ENCODE measurements around the gene FMNL3. TPM values are rescaled to one million over a fixed set of nuclear protein-coding genes. Genes with fewer than 3 reads are reported as not detected.
A peak's percentile ranks its signal among the peaks of the same experiment; 100 is the strongest.

Gene FMNL3
- total RNA-seq, 2 donors from 2014 or later: 2.9 to 8.0 TPM

- ATAC-seq (no peak), DNase-seq (no peak)
- intact Hi-C loops (cut with DNase I, micrococcal nuclease): loop anchor here in 1 of 2 donors (5.0 kb wide), 1 partner anchor 122 kb away; the partner anchor contains the start of gene MCRS1
Measured at GRCh38 chr12:49689785-49690184, 17.4 kb downstream of the FMNL3 start.

DNA sequence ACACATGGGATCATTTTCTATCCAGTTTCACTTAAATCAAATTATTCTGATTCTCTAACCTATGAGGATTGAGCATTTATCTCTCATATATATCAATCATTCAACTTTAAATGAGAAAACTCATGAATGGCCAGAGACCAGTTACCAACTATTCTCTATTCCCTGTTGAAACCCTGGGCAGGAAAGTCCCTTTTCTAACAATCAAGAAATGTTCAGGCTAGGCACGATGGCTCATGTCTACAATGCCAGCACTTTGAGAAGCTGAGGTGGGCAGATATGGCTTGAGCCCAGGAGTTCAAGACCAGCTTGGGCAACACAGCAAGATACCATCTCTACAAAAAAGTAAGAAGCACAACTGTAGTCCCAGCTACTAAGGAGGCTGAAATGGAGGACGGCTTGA lies 18.0 kb downstream of the FMNL3 start:
- ATAC-seq (no peak), DNase-seq (no peak)
- intact Hi-C loops (cut with DNase I, micrococcal nuclease): no loop called here

GRCh38 chr12:49687941-49688340 lies 19.3 kb downstream of the FMNL3 start:
- ATAC-seq: no peak
- intact Hi-C loops (cut with DNase I, micrococcal nuclease): no loop called here
- DNase-seq: no peak

- DNase-seq (no peak), ATAC-seq (no peak)
- intact Hi-C loops (cut with DNase I, micrococcal nuclease): no loop called here
Measured at GRCh38 chr12:49684310-49684854, 22.8 kb downstream of the FMNL3 start.

GRCh38 chr12:49683599-49684309 lies 23.5 kb downstream of the FMNL3 start:
- no peak for ATAC-seq
- intact Hi-C loops (cut with DNase I, micrococcal nuclease): no loop called here

GRCh38 chr12:49680075-49680474 lies 27.1 kb downstream of the FMNL3 start:
- ATAC-seq (no peak), DNase-seq (no peak)
- intact Hi-C loops (cut with DNase I, micrococcal nuclease): no loop called here

More at GRCh38 chr12:49683599-49684309, 23.5 kb downstream of the FMNL3 start:
- no peak for DNase-seq

- intact Hi-C loops (cut with DNase I, micrococcal nuclease): no loop called here
- ATAC-seq (no peak), DNase-seq (no peak)
Measured at GRCh38 chr12:49678711-49679110, 28.5 kb downstream of the FMNL3 start.

DNA sequence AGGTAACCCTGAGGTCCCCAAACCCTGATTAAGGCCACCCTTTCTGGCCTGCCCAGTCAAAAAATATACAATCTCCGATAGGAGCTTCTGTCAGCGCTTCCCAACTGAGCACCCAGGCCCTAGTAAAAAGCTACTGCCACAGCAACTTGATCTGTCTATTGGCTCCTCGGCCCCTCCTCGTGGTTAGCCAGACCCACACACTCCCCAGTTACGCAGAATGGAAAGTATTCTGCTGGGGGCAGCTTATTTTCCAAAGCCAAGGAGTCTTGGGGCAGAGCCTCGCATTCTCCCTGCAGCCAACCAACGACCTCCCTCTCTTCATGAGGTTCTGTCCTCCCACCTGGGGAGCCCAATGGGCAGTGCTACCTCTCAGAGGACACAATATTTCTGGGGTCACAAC lies 32.1 kb downstream of the FMNL3 start:
- intact Hi-C loops (cut with DNase I, micrococcal nuclease): no loop called here
- ATAC-seq (no peak), DNase-seq (no peak)

DNA sequence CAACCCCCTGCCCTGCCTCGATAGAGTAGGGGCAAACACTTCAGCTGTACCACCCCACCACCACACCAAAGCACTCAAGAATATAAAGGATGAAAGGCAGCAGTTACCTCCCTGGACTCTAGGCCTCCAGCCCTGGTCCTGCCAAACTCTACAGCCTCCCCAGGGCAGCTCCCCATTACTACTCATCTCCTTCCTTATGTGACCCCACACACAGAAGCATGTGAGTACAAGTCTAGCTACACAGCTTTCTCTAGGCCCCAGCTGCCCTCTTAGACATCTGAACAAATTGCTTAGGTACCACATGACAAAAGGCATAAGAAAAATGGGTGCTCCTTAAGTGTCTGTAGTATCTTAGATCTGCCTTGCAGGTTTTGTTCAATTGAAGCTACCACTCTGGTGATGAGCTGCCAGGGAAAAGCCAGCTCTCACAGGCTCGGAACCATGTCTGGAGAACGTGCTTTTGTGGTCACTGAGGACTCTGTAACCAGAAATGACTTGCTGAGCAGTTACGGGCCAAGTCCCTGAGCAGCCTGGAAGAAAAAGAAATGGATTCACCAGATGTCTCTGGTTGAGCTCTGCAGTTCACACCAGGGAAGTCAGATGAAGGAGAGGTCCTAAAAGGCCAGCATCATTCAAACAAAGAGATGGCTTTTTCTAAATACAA lies 32.8 kb downstream of the FMNL3 start:
- intact Hi-C loops (cut with DNase I, micrococcal nuclease): no loop called here
- DNase-seq (no peak), ATAC-seq (no peak)

- DNase-seq (peak; percentile 84 to 90), ATAC-seq (peak; percentile 98)
- intact Hi-C loops (cut with DNase I, micrococcal nuclease): no loop called here
Measured at GRCh38 chr12:49673446-49674317, 33.5 kb downstream of the FMNL3 start.

DNA sequence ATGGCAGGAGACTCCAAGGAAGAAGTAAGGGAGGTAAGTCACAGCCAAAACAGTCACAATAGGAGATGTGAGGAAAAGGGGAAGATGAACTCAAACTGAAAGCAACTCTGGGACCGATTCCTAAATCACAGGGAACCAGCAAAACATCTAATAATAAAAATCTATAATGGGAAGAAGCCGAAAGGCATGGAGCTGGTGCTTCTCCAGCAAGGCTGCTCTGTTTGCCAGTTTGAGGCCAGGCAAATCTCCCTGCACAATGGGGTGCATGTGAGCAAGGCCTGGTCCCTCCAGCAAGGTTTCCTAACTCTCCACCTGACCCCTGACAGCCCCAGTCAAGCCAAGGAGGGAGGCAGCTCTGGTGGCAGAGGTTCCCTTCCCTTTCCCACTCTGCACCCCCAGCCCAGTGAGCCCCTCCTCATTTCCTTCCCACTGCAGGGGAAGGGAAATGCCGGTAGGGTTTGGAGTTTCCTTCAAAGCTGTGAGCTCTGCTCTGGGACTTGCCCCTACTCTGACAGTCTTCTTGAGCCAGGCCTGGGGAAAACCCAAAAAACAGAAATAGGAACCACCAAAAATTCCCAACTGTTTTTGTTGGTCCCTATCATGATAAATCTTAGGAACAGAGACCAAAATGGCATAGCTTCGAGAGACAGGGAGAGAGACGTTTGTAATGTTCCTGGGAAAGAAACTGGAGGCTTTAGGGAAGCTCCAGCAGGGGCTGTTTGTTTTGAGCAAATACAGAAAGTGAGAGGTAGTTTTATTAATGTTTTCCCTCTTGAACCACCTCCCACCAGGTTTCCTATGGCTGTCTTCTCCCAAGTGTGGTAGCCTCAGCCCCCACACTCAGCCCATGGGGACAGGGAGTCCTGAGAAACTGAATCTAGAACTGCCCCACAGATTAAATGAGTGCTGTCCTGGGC lies 34.6 kb downstream of the FMNL3 start:
- ATAC-seq (no peak), DNase-seq (no peak)
- intact Hi-C loops (cut with DNase I, micrococcal nuclease): no loop called here

DNA sequence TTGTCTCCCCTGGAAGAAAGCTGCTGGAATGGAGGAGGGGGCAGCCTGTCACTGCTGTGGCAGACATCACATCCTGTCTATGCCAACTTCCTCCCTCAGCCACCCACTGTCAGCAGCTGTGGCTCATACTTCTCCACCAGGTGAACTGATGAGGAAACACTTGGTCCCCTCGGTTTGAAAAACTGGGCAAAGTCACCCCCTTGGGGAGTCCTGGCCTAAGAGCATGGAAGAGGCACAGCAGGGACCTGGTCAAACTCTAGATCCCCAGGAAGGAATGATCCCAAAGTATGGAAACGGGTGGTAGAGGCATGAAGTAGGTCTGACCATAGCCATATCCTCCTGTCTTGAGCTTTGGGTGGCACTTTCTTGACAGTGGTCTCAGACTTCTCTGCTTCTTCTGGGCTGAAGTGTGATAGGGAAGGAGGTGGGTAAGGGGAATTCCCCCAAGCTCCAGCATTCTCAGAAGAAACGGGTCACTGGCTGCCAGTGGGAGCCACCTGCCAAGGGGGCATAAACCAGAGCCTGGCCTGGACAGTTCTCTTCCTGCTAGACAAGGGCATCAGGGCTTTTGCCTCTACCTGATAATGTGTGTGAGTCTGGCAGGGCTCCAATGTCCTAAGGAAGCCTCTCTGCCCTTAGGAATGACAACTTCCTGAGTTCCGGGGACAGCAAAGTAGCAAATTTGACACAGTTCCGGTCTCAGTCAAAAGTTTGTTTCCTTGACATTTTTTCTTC lies 36.0 kb downstream of the FMNL3 start:
- no peak for ATAC-seq
- intact Hi-C loops (cut with DNase I, micrococcal nuclease): no loop called here
- DNase-seq: no peak

- intact Hi-C loops (cut with DNase I, micrococcal nuclease): no loop called here
- DNase-seq (no peak), ATAC-seq (no peak)
Measured at GRCh38 chr12:49669796-49670195, 37.4 kb downstream of the FMNL3 start.

GRCh38 chr12:49667325-49668090 lies 39.7 kb downstream of the FMNL3 start:
- intact Hi-C loops (cut with DNase I, micrococcal nuclease): no loop called here
- ATAC-seq (no peak), DNase-seq (no peak)

DNA sequence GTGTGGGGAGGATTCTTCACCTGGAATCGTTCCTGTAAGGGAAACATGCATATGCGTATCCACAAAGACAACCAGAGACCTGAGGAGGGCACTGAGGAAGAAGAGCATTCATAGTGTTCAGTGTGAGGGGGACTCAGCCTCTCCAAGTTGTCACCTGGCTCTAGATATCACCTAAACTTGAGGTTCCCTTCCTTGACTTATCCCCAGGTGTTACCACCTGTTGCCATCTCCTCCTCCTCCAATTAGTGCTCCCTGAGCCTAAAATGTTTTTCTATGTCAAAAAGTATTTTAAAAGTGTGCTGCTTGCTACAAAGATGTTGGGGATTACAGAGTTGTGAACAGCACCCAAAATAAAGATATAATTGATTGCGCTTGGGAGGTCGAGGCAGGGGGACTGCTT lies 41.0 kb downstream of the FMNL3 start:
- DNase-seq: no peak
- ATAC-seq: no peak
- intact Hi-C loops (cut with DNase I, micrococcal nuclease): no loop called here

- ATAC-seq (no peak), DNase-seq (no peak)
- intact Hi-C loops (cut with DNase I, micrococcal nuclease): no loop called here
Measured at GRCh38 chr12:49665384-49665783, 41.8 kb downstream of the FMNL3 start.

- intact Hi-C loops (cut with DNase I, micrococcal nuclease): no loop called here
- DNase-seq (no peak), ATAC-seq (no peak)
Measured at GRCh38 chr12:49664591-49665239, 42.5 kb downstream of the FMNL3 start.

Data from left colon (tissue), 2 donors.